Left renal cortex interstitium (tissue), 4 donors: ENCODE measurements around the gene ENAH. TPM values are rescaled to one million over a fixed set of nuclear protein-coding genes. Genes with fewer than 3 reads are reported as not detected.

Experiments used
- DNase-seq, 4 donors: peaks; one replicate each; pipeline ENCODE4 v3.0.0-alpha.2; 2013; ENCODE audit warnings: low read depth in 4 of 4, low spot score in 2 of 4, missing footprints in 1 of 4
- polyA plus RNA-seq, 4 donors: library from polyadenylated mRNA; unstranded; fragments of 120-200 nt; gene quantifications; one replicate each; pipeline ENCODE4 v1.2.1, GENCODE V29; 2013; ENCODE audit not compliant: insufficient read length in 4 of 4

ENAH gene
- polyA plus RNA-seq, 4 donors, result 97.9 to 114 (median 105) TPM

DNA sequence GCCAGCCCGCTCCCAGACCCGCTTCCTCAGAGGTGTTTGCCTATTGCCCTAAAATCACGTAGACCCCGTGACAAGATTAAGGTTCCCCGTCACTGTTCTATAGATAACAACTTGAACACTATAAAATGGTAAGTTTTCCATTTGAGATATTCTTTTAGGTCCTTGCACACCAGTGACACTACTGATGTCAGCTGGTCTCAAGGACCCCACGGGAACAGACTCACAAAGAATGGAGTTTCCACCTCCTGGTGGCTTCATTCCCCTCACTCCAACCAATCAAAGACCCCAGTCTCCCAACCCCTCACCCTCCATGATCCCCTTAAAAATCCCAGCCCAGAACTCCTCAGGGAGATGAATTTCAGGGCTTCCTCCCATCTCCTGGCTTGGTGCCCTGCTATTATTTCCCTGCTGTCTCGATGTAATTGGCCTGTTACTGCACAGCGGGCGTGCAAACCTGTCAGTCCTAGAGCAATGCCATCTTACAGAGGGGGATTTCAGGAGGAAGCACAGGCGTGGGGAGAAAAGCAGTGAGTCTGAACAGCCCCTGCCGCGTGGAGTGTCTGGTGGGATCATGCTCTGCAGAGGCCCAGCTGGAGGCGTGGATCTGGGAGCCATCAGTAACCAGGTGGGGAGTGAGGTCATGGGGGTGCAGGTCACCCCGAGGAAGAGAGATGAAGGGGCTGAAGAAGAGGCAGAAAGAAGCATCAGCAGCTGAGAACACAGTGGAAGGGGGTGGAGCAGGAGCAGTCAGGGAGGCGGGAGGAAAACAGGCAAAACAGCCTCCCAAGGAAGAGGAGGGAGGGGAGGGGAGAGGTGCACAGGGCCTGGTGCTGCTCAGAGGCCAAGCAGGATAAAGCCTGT, 190.0 kb downstream of the ENAH start:
- no peak for DNase-seq

GRCh38 chr1:225462429-225462713, 190.6 kb downstream of the ENAH start:
- DNase-seq, result no peak

DNA sequence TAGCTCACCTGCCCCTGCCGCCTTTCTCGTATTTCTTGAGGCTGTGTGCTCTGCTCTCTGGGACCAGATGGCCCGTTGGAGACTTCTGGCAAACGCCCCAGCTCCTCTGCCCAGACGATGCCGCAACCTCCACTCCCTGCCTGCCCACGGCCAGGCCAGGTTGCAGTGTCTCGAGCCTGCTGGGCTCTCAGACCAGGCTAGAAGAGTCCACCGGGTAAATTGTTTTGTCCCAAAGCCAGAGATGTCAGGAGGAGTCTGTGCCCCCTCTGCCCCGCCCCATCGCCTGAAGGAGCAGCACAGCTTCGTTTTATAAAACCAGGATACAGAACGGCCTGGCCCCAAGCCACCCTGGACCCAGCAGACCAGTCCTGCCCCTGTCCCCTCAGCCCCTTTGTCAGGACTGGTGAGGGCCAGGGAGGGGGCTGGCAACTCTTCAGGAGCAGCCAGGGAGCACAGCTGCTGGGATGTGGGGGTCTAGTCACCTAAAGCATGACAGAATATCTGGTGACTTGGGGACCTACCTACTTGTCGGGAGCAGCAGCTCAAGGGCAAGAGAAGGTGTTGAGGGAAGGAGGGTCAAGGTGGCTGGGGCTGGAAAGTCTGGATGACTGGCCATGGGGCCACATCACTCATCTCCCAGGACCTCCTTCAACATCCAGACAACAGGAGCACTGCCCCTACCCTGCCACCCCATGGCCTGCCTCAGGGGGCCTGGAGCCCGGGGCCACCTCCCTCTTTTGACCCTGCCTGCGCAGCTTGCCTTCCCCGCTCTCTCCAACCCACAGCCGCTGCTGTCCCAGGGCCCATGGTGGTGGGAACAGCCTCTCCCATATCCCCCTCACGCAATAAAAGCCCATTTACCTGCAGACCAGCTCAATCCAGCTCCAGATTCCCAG, 191.1 kb downstream of the ENAH start:
- no peak for DNase-seq

- no peak for DNase-seq
Observed at GRCh38 chr1:225460737-225461532, 192.0 kb downstream of the ENAH start.

DNA sequence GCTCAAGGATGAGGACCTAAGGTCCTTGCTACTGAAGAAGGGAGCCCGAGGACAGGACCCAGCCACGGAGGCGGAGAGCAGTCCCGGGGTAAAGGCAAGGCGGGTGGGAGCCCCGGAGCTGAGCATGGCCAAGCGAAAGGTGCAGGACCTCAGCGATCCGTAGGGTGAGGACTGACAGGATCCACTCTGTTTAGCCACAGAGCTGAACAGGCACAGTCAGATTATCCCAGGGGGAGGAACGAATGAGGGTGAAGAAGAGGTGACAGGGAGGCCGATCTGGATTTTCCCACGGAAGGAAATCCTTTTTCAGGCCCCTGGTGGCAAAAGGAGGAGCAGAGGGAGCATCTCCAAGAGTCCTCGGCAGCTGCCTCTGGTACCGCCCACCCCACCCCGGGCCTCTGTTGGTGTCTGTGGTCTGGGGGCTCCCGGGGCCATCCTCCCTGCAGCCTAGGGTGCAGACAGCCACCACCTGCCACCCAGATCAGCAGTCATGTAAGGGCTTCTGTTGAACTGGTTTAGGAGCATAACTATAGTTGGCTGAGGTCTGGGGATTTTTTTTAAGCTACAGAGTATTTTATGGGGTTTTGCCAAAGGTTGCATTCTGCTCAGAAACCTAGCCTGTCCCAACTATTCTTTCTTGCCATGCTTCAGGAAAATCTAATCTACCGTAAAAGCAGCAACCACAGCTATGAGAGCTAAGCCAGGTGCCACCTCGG, 192.7 kb downstream of the ENAH start:
- no peak for DNase-seq

DNA sequence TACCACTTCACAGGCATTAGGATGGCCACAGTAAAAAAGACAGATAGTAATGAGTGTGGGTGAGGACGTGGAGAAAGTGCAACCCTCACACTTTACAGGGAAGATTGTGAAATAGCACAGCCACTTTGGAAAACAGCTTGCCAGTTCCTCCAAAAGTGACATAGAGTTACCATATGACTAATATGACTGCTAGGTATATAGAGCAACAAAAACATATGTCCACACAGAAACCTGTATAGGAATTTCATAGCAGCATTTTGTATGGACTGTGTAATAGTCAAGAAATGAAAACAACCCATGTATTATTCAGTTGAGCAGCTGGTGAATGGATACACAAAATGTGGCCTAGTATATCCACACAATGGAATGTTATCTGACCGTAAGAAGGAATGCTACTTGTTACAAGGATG, 194.7 kb downstream of the ENAH start:
- no peak for DNase-seq

DNA sequence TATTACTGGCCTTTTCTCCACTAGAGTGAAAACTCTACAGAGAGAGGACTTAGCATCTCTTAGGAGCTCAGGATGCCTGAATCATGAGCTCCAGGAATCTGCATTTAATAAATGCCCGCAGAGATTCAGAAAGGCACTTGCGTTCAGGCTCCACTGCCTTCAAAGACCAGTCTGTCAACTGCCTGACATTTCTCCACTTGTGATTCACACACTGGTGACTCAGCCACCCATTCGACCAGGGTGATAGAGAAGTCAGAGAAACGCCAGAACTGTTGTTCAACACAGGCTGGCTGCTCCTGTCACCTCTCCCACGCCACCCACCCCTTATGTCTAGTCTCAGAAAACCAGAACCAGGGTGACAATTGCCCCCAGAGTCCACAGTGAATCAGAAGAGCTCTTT, 198.2 kb downstream of the ENAH start:
- DNase-seq, result no peak

DNA sequence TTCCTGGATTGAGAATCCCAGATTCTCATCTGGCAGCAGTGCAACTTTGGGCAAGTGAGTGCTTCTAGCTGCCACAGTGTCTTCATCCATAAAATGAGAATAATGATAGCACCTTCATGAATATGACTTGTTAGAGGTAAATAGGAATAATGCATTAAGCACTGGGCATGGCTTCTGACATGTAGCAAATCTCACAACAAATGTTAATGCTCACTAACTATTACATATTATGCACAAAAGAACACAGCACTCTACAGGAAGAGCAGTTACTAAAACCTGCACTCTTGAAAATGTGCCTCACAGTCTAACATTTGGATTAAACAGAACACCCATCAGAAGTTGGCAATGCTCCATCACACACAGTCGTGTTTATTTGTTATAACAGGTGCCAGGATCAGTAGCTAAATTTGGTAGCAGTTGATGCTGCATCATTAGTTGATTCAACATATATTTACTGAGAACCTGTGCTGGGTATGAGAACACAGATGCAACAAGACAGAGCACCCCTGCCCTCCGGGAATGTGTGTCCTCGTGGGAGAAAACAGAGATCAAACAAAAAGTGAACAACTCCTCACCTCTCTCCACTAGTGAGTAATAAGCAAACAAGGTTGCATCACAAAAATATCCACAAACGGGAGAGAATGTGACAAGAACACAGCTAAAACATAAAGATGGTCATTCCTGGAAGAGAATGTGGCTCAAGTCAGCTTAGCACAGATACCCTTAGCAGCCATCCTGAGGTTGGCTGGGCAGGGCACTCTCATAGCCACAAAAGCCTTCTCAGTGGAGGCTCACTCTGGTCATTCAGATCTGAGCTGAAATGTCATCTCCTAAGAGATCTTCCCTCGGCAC, 198.9 kb downstream of the ENAH start:
- DNase-seq, result no peak

DNA sequence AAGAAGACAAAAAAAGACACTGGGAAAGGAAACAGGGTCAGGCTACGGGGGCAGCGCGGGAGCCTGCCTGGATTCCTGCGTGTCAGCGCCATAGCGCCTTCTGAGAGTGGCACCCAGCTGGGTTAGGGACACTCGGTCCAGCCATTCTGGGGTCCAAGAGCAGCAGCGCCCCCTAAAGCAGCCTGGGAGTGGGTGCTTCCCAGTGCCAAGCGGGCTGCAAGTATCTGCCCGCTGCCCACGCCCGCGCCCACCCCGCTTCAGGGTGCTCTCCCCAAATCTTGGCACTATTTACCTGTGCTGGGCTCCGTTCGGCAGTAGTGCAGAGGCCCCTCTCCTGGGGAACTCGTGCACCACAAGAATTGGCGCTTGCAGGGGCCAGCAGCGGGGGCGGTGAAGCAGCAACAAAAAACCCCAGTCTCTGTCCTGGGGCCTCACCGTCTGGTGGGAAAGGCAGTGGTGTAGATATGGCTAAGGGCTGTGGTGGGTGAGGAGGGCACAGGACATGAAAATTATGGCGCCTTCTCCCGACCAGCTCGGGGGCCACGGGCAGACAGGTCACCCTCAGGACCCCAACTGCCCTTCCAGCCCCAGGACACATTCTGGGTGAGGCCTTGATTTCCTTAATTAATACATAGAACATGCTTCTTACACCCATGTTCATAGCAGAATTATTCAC, 200.9 kb downstream of the ENAH start:
- no peak for DNase-seq

DNA sequence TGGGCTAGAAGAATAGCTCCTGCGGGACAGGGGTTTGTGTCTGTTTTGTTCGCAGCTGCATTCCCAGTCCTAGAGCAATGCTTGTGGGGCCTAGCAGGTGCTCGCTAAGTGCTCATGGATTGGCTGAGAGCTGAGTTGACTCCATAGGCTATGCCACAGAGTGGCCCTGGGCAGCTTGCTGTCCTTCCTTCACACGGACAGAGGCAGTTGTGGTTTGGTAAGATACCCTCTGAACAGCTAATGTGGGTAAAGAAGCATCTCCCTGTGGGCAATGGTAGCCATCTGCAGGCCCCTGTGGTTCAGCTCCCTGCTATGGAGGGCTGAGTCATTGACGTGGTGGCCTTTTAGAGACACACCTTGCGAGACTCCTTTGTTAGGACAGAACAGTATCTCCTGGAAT, 201.6 kb downstream of the ENAH start:
- no peak for DNase-seq

DNA sequence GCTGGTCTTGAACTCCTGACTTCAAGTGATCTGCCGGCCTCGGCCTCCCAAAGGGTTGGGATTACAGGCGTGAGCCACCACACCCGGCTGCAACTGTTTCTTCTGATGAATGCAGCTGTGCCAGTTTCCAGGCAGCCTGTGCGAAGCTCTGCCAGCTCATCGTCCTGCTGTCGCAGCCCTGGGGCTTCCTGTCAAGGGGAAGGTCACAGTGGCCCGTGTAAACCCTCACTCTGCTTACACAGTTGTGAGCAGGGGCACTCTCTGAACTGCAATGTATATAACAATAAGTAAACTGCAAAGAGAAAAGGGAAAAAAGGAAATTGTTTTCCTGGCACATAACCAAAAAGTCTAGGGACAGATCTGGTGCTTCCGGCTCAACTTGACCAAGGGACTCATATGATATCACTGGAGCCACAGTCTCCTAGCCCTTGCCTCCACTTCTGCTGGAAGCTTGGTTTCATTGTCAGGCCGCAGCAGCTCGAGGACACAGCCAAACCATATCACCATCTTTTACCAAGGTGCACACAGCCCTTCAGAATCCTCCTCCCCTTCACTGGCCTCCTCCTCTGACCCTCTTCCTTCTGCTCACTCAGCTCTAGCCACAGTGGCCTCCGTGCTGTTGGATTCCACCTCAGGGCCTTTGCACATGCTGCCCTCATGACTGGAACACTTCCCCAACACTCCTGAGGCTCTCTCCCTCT, 202.3 kb downstream of the ENAH start:
- DNase-seq, result no peak

DNA sequence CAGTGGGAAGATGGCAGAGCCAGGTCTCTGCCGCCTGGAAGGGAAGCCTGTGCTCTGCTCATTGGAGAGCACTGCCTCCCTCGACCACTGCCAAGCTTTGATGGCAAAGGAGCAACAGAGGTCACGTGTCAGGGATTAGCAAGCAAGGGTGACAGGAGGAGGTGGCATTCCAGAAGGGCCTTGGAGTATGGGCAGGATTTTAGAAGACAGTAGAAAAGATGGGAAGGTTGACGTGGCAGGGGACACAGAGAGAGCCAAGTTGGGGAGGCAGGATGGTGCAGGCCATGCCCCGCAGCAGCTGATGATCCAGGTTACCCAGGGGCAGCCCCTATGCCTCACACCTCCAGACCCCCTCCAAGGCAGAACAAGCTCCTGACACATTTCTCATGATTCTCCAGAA, 203.1 kb downstream of the ENAH start:
- DNase-seq, result no peak

DNA sequence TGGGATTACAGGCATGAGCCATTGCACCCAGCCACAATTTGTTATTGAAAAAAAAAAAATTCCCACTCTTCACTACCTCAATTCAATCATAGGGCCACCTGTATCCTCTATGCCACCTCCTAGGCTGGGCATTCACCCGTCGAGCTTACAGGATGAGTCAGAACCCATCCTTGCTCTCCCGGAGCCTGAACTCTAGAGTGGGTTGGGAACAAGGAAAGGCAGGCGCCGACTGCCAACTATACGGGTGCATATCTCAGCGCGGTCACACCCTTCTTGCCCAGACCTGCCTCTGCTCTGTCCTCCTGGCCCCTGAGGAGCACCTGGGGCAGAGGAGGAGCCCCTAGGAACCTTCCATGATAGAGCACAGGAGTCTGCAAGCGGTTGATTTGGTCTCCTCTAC, 203.7 kb downstream of the ENAH start:
- DNase-seq, result no peak

GRCh38 chr1:225448146-225448805, 204.6 kb downstream of the ENAH start:
- DNase-seq, result no peak

- no peak for DNase-seq
Observed at GRCh38 chr1:225447650-225448089, 205.3 kb downstream of the ENAH start.

GRCh38 chr1:225446981-225447615, 205.8 kb downstream of the ENAH start:
- no peak for DNase-seq

DNA sequence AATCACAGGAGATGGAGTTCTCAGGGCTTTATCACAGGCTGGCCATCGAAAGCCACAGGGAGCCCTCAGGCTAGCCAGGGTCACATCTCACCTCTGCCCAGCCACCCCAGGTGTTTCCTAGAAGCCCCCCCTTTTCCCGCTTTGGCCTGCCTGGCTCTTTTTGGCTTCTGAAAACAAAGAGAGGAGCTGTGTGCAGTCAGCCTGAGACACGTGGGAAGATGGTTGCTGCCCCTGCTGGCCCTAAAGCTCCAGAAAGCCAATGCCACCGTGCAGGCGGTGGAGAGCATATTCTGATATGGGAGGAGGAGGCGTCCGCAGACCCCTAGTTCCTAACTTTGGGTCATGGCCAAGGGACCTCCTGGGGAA, 206.3 kb downstream of the ENAH start:
- DNase-seq, result no peak
